HG02885 (cell line): Measurements from ENCODE around the gene KIF14.

Source experiments
- ATAC-seq: cut with Tn5 transposase; IDR thresholded peaks from one replicate; pipeline ENCODE4 v1.9.1; 2021; ENCODE audit warnings: mild to moderate bottlenecking; ENCODE audit not compliant: unreplicated experiment, poor library complexity

KIF14 gene

DNA sequence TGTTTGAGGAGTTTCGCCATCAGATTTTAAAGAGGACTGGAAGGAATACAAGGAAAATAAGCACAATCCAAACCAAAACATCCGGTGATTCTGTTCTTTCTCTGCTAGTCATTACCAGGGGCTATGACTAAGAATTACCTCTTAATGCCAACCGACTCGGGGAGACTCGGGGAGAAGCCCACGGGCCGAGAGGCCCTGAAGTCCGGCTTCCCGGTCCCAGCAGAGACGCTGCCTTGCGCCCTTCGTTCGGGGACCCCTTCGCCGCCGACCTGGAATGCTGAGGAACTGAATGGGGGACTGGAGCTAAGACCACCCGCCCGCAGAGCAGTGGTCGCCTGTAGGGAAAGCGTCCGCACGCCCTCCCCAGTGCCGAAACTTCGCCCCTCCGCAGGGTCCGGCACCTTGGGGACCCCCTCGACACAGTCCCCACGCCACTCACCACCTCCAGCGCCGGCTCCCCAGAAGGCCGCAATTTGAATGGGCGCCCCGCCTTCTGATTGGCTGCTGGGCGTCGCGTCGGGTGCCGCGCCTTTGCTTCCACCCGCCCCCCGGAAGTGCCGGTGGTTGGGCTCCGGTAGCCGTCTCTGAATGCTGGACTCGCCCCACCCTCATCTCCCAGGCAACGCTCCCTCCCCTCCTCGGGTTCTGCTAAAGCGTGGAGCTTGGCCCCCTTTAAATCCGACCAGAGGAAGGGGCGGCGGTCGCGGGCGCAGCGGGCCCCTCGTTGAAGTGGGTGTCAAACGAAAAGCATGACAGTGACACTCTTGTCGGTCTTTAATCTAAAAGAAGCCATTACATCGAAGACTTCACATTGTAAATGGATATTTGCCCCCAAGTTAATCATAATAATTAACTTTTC lies at the start of gene KIF14:
Gene KIF14, minus strand, starts transcription at position 479 of the 859 bp plus-strand sequence. CDS start 2,028 bp downstream, outside the sequence.
- ATAC-seq, result peak; percentile 96

GRCh38 chr1:200669314-200670241 lies 49.0 kb upstream of the KIF14 start, which contains the start of gene DDX59:
TSS of gene DDX59 (minus strand) at chr1:200669907. CDS start at chr1:200666740, 3,167 bp downstream.
- peak; percentile 89 for ATAC-seq

- ATAC-seq, result no peak
Measured at GRCh38 chr1:200668514-200669313, 48.2 kb upstream of the KIF14 start.

DNA sequence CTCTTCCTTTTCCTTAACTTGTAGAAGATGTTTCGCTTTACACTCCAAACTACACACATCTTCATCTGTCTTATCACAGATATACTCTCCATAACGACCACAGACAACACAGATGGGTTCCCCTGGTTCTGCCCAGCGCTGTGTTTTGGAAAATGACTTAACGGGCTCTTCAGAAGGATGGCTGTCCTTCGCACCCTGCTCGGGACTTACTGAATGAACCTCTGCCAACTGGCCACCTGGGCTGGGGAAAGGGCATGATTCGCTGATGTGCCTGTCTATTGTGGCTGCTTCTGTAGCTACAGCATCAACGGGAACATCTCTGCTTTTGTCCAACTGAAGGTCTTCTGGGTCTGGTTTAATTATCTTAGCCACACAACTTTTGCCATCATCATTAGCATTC lies 45.8 kb upstream of the KIF14 start:
- no peak for ATAC-seq

GRCh38 chr1:200665861-200666260 lies 45.3 kb upstream of the KIF14 start:
- no peak for ATAC-seq

GRCh38 chr1:200660719-200661118 lies 40.2 kb upstream of the KIF14 start:
- ATAC-seq, result no peak

GRCh38 chr1:200659269-200659668 lies 38.7 kb upstream of the KIF14 start:
- ATAC-seq, result no peak

DNA sequence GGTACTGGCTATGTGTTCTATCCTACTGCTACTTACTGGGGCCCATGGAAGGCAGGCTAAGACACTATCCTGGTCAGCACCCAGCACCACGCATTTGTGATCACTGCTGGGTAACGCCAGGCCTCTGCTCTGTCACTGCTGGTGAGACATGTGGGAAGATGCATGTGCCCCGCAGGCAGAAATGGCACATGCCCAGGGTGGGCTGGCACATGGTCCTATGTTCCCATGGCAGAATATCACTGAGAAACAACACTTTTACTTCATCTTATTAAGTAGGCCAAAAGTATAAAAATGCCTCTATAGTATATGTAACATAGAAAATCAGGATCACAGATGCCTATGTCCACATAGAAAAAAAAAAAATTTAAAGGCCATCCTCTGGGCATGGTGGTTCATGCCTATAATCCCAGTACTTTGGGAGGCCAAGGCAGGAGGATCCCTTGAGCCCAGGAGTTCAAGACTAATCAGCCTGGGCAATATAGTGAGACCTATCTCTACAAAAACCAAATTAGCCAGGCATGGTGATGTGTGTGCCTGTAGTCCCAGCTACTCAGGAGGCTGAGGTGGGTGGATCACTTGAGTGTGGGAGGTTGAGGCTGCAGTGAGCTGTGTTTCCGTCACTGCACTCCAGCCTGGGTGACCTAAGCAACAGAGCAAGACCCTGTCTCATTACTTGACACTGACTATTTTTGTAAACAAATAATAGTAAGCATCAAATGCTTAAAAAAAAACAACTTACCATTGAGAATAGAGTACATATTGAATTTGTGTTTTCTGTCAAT lies 37.7 kb upstream of the KIF14 start:
- no peak for ATAC-seq

DNA sequence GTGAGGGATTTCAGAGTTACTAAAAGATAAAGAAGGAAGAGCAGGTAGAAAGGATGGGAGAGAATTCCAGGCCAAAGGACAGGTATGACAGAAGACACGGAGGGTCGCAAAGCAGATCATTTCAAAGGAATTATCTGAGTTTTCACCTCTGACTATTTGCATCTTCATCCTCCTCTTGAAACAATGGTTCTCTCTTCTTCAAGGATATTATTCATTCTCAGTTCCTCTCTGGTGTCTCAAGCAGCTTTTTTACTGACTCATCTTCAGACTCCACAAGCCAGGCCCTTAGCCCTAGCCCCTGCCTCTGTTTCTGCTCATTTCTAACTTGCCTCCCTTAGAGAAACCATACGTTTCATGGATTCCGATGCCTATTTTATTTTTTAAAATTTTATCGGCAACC lies 34.1 kb upstream of the KIF14 start:
- ATAC-seq, result peak; percentile 97

DNA sequence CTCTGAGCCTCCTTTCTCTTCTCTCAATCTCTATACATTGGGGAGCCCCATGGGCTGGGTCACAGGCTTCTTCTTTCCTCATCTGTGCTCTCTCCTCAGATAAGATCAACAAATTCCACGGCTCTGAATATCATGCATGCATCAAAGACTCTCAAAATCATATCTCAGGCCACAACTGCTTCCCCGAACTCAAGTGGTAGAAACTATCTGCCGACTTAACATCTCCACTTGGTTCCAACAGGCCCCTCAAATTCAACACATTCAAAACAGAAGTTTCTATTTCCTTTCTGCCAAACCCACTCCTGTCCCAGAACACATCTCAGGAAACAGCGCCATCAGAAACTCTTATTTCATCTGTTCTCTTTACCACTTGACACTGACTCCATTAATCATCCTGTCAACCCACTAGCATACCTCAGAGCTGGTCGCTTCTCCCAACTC lies 32.5 kb upstream of the KIF14 start:
- peak; percentile 29 for ATAC-seq

- no peak for ATAC-seq
Measured at GRCh38 chr1:200652378-200652777, 31.8 kb upstream of the KIF14 start.

DNA sequence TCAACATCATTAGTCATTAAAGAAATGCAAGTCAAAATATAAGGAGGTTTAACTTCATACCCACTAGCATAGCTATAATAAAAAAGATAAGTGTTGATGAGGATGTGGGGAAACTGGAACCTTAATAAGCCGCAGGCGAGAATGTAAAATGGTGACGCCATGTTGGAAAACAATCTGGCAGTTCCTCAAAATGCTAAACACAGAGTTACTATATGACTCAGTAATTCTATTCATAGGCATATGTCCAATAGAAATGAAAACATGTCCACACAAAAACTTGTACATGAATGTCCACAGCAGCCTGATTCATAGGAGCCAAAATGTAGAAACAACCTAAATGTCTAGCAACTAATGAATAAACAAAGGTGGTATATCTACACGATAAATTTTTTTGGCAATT lies 26.0 kb upstream of the KIF14 start:
- ATAC-seq, result no peak

GRCh38 chr1:200644021-200644420 lies 23.5 kb upstream of the KIF14 start:
- no peak for ATAC-seq

GRCh38 chr1:200642481-200642880 lies 21.9 kb upstream of the KIF14 start:
- no peak for ATAC-seq

GRCh38 chr1:200640963-200641401 lies 20.4 kb upstream of the KIF14 start:
- no peak for ATAC-seq

- no peak for ATAC-seq
Measured at GRCh38 chr1:200640373-200640962, 19.9 kb upstream of the KIF14 start.

DNA sequence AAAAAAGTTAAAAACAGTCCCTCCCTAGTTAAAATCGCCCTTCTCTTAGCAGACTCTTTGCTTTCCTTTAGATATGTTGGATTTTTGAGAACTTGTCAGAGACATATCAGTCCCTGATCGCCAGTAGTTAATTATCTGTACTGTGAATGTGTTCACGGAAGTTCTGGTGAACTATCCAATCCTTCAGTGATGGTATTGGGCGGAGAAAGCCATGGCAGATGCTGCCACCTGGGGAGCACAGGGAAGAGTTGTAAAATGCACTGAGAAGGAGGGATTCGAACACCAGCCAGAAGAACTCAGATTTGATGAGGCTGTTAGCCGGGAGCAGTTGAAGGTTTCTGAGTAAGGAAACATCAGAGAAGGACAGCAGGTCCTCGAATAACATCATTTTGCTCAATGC lies 17.5 kb upstream of the KIF14 start:
- no peak for ATAC-seq

GRCh38 chr1:200636681-200637080 lies 16.1 kb upstream of the KIF14 start:
- ATAC-seq, result no peak
